ENCODE results near the gene HSF5.
A peak's percentile ranks its signal among the peaks of the same experiment; 100 is the strongest.

HSF5 gene

GRCh38 chr17:58384897-58385296 is 103.3 kb downstream of the HSF5 start:
- H3K4me3 ChIP-seq (ENCODE audit: low read length) = no peak overlapping the region
- TF ChIP-seq ZNF274 (IDR thresholded peaks at IDR 0.05; ENCODE audit: low read depth, low read length) = no peak

- TF ChIP-seq ZNF274 (IDR thresholded peaks at IDR 0.05; ENCODE audit: low read depth, low read length) = no peak
- H3K4me3 ChIP-seq (ENCODE audit: low read length) = no peak overlapping the region
These were observed 104.2 kb downstream of the HSF5 start for GRCh38 chr17:58383892-58384462.

DNA sequence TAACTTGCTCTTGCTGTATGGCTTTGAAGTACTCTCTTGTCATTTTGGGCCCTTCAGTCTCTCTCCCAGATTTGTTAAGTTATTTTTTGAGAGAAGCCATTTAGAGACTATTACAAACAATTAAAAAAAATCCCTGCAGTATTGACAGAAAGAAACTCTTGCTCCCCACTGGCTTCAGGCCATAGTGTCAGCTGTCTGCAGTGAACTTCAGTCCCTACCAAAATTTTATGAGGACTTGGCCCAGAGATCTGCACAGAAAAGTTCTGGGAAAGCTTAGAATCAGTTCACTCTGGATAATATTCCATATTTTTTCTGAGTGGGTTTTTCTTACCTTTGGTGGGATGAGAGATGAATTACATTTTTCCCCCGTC is 105.4 kb downstream of the HSF5 start:
- TF ChIP-seq ZNF274 (IDR thresholded peaks at IDR 0.05; ENCODE audit: low read depth, low read length) = no peak
- H3K4me3 ChIP-seq (ENCODE audit: low read length) = peak overlapping the region; percentile 4; the same call in 1 of the 2 replicates

DNA sequence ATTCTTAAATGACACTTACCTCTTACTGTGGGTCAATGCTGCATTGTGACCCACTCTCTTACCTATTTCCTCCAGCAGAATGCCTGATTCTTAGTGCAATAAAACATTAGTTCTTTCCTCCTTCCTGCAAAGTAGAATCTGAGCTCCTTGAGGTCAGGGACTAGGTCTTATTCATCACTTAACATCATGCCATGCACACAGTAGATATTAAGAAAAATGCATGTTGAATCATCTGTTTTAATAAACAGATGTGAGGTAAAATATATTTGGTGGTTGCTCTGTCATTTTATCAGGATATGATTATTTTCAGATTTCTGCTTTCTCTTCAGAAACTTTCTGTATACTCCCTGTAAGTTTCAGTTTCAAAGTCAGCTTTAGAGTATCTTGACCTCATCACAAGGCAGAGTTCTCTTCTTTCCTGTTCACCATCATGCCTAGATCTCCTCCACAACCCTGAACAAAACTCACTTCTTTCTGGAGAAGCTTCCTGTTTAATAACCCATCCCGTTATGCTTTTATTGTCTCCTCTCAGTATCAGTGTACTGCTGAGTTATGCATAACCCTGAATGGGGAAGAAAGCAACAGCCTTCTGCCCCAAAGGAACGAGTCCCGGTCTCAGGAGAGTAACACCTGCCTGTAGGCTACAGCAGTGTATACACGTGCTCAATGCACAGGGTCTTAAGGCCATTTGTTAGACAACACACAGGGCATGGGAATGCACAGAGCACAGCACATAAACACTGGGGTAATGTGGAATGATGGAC is 105.9 kb downstream of the HSF5 start:
- no peak for TF ChIP-seq ZNF274 (IDR thresholded peaks at IDR 0.05; ENCODE audit: low read depth, low read length)
- peak overlapping the region; percentile 4; the same call in 1 of the 2 replicates for H3K4me3 ChIP-seq (ENCODE audit: low read length)

DNA sequence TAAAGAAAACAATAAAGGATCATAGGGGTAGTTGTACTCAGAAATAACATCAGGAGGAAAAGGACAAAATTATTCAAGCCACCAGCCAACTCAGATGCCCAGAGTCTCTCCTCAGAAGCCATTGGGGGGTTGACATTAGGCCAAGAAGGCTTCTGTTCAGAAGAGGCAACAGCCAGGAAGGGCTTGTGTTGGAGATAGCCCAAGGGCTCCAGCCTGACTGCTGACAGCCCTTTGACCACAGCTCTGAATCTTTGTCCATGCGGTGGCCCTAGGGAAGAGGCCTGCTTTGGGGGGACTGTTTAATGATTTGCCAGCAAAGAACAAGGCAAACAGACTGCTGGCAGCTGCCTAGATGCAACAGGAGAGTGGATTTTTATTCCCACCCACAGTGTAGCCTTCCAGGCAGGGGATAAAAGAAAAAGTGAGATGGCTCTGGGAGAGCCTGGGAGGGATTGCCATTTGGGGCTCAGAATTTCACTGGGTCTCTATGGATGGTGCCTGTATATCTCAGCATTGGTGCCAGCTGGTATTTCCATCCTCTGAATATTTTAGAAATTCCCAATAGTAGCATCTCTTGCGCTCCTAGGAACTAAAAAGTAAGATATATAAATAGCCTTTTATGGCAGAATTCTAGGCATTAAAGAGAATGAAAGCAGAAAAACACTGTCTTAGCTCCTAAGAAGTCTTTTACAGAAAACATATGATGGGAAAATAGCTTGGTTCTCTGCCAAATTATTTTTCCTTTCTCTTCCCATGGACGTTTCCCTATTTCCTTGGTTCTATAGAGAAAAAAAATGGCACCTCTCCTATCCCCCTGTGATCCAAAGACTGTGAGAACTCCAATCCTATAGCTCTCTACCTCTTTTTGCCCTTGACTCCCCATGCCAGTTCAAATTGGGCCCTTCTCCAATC is 106.8 kb downstream of the HSF5 start:
- H3K4me3 ChIP-seq (ENCODE audit: low read length) = no peak overlapping the region
- TF ChIP-seq ZNF274 (IDR thresholded peaks at IDR 0.05; ENCODE audit: low read depth, low read length) = no peak

- no peak overlapping the region for H3K4me3 ChIP-seq (ENCODE audit: low read length)
- no peak for TF ChIP-seq ZNF274 (IDR thresholded peaks at IDR 0.05; ENCODE audit: low read depth, low read length)
These were observed 107.7 kb downstream of the HSF5 start for GRCh38 chr17:58380207-58381123.

DNA sequence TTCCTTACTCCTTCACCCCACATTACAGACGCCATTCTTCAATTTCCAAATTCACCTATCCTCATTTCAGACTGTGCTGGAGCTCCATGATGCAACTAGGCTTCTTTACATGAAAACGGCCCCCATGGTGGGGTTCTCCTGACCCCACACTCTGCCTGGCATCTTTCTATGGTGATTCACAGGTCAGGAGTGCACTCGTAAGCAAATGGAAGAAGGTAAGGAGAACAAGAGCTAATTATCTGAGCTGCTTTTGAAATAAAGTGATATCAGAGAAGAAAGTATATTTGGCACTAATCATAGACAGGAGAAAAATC is 108.7 kb downstream of the HSF5 start:
- H3K4me3 ChIP-seq (ENCODE audit: low read length) = no peak overlapping the region
- no peak for TF ChIP-seq ZNF274 (IDR thresholded peaks at IDR 0.05; ENCODE audit: low read depth, low read length)

- H3K4me3 ChIP-seq (ENCODE audit: low read length) = no peak overlapping the region
- no peak for TF ChIP-seq ZNF274 (IDR thresholded peaks at IDR 0.05; ENCODE audit: low read depth, low read length)
These were observed 109.3 kb downstream of the HSF5 start for GRCh38 chr17:58378733-58379510.

GRCh38 chr17:58377661-58378060 is 110.5 kb downstream of the HSF5 start:
- no peak overlapping the region for H3K4me3 ChIP-seq (ENCODE audit: low read length)
- no peak for TF ChIP-seq ZNF274 (IDR thresholded peaks at IDR 0.05; ENCODE audit: low read depth, low read length)

- H3K4me3 ChIP-seq (ENCODE audit: low read length) = no peak overlapping the region
- no peak for TF ChIP-seq ZNF274 (IDR thresholded peaks at IDR 0.05; ENCODE audit: low read depth, low read length)
These were observed 111.1 kb downstream of the HSF5 start for GRCh38 chr17:58377093-58377601.

DNA sequence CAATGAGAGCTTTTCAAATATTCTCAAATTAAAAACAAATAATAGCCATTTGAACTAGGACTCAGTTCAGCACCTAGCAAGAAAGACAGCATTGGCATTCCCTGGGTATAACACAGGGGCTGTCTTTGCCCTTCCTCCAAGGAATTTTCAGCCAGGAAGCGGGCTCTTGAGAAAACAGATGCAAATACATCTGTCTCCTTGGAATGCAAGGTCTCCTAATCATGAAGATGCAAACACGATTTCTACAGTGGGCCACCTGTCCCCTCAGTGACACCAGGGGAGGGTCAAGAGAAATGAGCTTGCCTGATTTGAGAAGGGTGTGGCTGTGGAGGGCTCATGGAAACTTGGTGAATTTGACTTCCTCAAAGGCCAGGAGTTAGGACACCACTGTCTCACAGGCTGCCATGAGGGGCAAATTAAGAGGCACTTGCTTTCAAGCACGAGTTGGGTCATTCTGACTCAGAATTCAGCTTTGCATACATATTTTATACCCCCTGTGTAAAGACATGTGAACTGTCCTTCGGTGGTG is 111.7 kb downstream of the HSF5 start:
- H3K4me3 ChIP-seq (ENCODE audit: low read length) = no peak overlapping the region
- no peak for TF ChIP-seq ZNF274 (IDR thresholded peaks at IDR 0.05; ENCODE audit: low read depth, low read length)

DNA sequence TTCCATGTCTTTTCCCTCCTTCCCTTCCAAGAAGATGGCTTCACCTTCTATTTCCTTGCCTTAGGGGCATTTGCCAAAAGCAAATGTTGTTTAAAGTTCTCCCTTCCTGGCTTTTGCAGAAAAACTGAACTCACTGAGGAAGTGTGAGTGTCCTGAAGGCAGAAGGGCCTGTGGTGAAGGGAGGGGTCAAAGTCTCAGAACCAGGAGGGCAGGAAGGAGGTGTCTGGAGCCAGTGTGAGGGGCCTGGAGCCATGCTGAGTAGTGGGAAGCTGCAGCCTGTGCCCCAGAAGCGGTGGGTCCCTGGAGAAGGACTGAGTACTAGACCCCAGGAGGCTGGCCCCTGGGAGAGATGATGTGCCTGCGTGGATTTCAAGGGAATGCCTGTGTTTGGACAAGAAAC is 112.4 kb downstream of the HSF5 start:
- no peak for TF ChIP-seq ZNF274 (IDR thresholded peaks at IDR 0.05; ENCODE audit: low read depth, low read length)
- no peak overlapping the region for H3K4me3 ChIP-seq (ENCODE audit: low read length)

- H3K4me3 ChIP-seq (ENCODE audit: low read length) = no peak overlapping the region
- no peak for TF ChIP-seq ZNF274 (IDR thresholded peaks at IDR 0.05; ENCODE audit: low read depth, low read length)
These were observed 113.0 kb downstream of the HSF5 start for GRCh38 chr17:58375256-58375655.
